GM19452 (cell line): ENCODE results near the gene FOXD4L5.
"Not testable (repeated sequence)": the region's sequence is repeated elsewhere in the genome, so short reads cannot be mapped to it uniquely, and the experiment has no call there.

Source experiments
- ATAC-seq: cut with Tn5 transposase; IDR thresholded peaks from one replicate; pipeline ENCODE4 v1.9.1; 2021; ENCODE audit not compliant: unreplicated experiment

The FOXD4L5 gene

DNA sequence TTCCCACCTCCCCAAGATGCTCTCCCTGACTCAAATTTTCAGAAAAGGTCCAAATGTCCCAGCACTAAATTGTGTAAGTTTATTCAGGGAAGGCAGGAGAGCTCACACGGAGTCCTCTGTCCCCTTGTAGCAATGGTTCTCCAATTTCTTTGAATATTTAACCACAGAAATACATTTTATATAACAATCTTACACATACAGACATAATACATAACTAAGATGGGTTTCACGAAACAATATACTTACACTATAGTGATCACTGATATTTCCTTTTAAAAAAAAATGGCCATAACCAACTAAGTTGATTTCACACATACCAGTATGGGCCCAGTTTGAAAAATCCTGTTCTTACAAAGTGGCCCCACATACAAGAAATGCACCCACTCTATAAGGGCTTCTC, at the start of gene FOXD4L5:
TSS of gene FOXD4L5 (minus strand) at position 101 of the 400 bp plus-strand sequence. CDS start 832 bp downstream, outside the sequence.
- ATAC-seq: not testable (repeated sequence)

DNA sequence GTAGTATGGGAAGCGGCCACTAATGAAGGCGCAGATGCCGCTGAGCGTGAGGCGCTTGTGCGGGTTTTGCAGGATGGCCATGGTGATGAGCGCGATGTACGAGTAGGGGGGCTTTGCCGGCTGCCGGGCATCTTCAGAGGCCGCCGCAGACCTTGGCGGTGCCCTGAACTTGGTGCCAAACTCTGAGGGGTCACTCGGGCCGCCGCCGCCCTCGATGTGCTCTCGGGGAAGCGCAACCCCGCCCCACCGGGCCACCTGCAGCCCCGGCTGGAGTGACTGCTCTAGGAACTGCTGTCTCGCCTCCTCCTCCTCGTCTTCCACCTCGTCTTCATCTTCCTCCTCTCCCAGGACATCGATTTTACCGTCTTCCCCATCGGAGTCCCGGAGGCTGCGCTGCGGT, 1.1 kb downstream of the FOXD4L5 start:
- not testable (repeated sequence) for ATAC-seq

DNA sequence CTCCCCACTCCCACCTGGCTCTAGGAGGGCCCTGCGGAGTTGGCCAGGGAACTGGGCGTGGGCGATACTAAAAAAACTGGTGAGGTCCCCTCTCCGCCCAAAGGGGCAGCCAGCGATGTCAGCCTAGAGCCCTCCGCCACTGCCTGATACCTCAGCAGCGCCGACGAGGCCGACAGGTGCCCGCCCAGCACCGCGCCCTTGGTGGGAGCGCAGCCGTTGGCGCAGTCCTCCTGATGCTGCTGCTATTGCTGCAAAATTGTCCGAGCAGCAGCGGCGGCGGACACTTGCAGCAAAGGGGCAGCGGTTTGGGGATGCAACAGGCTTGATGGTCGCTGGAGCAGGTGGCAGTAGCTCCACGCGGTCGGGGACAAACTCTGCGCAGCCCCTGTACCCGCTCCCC, 2.0 kb downstream of the FOXD4L5 start:
- ATAC-seq: not testable (repeated sequence)
